AG08395 (cell line): ENCODE measurements around the gene C11orf42.

Experiments
- DNase-seq: peaks from one replicate; pipeline ENCODE4 v3.0.0; 2012; ENCODE audit warnings: mixed read lengths, low spot score

Gene C11orf42, protein sequence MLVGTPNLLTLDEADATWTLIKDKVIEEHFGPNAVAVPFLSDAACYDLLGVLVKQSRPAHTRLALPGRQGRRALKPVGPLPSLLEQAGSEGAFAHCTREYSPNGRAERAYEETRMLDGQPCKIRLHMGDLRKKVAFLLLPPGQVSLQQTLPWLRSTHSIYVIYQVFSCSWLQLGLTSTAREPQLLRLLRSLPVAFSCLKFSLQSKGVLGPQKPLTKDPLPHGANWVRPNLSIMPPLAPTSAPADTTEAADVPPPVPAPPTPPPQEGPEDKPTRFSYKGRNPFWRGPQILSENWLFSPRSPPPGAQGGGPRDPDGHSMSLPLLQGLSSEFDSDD

DNA sequence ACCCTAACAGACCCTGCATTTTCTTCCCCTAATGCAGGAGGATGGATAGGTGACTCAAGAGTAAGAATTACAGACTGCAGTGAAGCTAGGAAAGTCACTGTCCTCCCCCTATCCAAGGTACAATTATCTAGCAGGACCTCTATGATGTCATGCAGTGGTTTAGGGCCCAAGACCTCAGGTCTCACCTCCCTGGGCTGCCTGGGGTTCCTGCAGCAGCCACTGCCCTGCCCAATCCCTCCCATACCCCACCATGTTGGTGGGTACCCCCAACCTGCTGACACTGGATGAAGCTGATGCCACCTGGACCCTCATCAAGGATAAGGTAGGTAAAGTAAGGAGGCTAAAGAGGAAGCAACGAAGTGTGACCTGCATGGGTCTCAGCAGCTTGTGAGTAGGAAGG lies at the start of gene C11orf42:
Gene C11orf42 (plus strand): TSS at position 192 of the 400 bp plus-strand sequence. CDS start 59 bp downstream, at position 251.
- DNase-seq, result no peak

GRCh38 chr11:6156628-6157359 lies 48.6 kb upstream of the C11orf42 start:
- no peak for DNase-seq

DNA sequence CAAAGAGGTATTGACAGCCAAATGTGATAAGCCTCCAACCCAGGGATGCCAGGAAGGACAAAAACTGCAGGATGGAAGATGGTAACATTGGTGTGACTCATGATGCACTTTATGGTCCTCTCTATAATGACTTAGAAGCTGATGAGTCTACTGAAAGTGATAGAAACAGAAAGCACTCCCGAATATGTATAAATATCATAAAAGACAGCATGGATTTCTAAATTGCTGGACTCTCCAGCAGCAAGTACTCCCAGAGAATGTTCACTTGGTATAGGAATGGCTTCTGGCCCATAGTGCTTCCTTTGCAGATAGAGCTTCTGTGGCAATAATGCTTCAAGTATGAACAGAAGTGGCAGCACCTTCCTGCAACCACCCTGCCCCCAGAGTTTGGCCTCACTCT lies 35.1 kb upstream of the C11orf42 start, which contains the start of gene OR52B2:
Gene OR52B2 (minus strand): TSS at position 101 of the 400 bp plus-strand sequence. CDS start 0 bp downstream, at position 101.
- no peak for DNase-seq

- DNase-seq, result no peak
Measured at GRCh38 chr11:6175440-6175839, 29.9 kb upstream of the C11orf42 start.

GRCh38 chr11:6191742-6192141 lies 13.6 kb upstream of the C11orf42 start:
- no peak for DNase-seq

GRCh38 chr11:6194065-6194581 lies 11.2 kb upstream of the C11orf42 start:
- DNase-seq, result no peak

- no peak for DNase-seq
Measured at GRCh38 chr11:6196396-6196795, 9.0 kb upstream of the C11orf42 start.

DNA sequence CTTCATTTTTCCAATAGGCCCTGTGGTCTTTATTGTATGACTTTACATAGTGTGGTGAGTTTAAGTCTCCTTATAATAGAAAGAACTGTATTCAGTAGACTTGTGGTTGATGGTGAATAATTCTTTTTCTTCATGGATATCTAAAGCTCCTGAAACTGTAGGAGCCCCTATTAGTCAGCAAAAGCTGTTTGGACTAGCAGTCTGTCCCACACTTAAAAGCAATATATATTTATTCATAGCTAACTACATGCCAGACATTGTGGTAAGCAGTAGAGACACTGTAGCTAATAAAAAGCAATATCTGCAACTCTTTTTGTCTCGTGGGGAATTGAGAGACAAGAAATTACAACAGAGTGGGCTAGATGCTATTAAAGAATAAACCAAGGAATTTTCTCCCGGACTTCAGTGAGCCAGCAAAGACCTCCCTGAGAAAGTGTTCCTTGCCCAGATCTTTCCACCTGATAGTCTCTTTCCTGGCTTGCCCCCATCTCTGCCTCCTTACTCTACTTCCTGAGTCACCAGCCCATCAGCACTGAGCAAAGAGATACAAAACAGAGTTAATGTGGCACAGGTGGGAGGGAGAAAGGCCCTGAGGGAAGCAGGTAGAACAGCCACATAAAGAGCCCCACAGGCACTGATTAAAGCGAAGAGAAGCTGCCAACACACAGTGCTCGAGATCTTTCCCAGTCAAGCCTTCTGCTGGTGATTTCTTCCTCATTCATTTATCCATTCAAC lies 7.7 kb upstream of the C11orf42 start:
- no peak for DNase-seq

GRCh38 chr11:6199174-6199810 lies 6.1 kb upstream of the C11orf42 start, which contains the start of gene OR52W1:
Gene OR52W1, plus strand, starts transcription at chr11:6199224. Its CDS starts 0 bp downstream, at chr11:6199224.
- DNase-seq, result no peak

DNA sequence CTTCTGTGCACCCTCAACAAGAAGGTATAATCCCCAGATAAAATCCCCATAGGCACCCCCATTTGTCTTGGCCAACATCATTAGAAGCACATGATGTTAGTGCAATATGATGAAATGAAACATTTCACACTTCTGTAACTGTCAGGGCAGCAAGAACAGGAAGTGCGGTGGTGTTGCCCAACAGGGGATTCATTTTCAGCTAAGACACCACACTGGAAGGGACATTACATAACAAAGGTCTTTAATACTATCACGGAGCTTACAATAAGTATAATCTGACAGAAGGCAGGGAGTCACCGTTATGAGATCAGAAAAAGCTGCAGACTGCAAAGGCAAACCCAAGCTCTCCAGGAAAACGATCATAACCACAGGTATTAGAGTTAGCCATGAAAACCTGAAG lies 4.4 kb upstream of the C11orf42 start:
- DNase-seq, result no peak

- peak; percentile 33 for DNase-seq
Measured at GRCh38 chr11:6201481-6201880, 3.9 kb upstream of the C11orf42 start.

DNA sequence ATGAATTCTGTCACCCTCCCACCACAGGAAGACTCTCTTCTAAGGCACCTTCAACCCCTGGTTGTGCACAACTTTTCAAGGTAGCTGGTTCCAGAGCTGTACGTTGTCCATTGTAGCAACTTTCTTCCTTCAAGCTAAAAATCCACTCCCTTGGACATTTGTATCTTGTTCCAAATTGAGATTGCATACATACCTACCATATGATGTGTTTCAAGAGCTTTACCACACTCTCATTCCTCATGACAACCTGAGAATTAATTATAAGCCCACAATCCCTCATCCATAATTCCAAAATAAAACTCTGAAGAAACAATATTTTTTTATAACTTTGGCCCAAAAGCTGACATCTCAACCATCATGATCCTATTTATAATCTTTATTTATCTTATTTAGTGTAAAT lies 3.3 kb upstream of the C11orf42 start:
- DNase-seq, result peak; percentile 18

GRCh38 chr11:6203327-6203726 lies 2.0 kb upstream of the C11orf42 start:
- DNase-seq, result no peak

GRCh38 chr11:6204706-6205105 lies 651 bp upstream of the C11orf42 start:
- DNase-seq, result no peak

GRCh38 chr11:6206456-6207180 lies 1.3 kb downstream of the C11orf42 start:
- no peak for DNase-seq

DNA sequence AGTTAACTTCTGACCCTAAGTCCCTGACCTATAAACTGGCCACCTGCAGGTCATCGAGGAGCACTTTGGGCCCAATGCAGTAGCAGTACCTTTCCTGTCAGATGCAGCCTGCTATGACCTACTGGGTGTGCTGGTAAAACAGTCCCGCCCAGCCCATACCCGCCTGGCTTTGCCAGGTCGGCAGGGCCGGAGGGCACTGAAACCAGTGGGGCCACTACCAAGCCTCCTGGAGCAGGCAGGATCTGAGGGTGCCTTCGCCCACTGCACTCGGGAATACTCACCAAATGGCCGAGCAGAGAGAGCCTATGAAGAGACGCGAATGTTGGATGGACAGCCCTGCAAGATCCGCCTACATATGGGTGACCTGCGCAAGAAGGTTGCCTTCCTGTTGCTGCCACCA lies 4.4 kb downstream of the C11orf42 start:
- DNase-seq, result no peak

- DNase-seq, result peak; percentile 62
Measured at GRCh38 chr11:6210274-6210955, 5.1 kb downstream of the C11orf42 start.

DNA sequence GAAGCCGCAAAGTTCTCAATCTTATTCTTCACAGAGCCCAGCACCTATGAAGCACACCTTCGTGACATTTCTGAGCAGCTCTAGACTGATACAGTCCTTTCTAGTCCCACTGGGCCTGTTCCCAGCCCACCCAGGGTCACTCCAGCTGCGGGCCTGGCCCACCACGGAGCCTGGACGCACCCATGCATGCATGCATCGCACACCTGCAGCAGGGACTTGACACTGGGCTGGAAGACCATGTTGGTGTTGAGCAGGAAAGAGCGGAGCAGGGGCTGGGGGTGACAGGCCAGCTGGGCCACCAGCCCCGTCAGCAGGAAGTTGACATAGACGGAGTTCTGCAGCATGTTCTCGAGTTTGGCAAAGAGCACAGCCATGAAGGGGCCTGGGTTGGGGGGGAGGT lies 9.2 kb downstream of the C11orf42 start:
- DNase-seq, result no peak

DNA sequence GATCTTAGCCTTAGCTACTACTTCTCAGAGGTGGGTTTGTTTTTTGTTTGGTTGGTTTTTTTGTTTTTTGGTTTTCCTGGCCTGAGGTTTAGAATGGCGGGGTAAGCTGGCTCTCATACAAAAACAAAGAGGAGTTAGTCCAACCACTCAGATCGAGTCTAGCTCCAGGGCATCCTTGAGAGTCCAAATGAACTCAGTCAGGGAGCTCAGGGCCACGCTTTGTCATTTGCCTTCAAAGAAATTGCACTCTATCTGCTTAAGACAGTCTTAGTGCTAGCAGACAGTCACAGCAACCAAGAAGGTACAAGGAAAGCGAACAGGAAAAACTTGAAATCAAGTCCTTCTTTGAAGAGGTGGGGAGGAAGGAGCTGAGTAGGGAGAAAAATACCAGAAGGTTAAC lies 11.1 kb downstream of the C11orf42 start:
- DNase-seq, result no peak

DNA sequence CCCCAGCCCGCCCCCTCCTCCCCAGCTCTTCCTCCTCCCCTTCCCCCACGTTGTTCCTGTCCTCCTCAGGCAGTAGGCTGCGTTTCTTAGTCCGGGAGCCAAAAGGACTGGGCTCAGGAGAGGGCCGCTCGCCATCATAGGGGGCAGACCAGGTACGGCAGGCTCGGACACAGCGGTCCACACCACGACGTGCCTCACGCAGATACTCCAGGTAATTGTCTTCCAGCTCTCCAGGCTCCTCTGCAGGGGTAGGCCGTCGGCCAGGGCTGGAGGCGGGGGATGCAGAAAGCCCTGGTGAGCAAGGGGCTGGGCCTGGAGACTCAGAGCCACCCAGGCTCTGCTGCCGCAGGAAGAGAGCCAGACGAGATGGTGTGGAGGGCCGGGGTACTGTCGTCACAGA lies 12.4 kb downstream of the C11orf42 start:
- no peak for DNase-seq

DNA sequence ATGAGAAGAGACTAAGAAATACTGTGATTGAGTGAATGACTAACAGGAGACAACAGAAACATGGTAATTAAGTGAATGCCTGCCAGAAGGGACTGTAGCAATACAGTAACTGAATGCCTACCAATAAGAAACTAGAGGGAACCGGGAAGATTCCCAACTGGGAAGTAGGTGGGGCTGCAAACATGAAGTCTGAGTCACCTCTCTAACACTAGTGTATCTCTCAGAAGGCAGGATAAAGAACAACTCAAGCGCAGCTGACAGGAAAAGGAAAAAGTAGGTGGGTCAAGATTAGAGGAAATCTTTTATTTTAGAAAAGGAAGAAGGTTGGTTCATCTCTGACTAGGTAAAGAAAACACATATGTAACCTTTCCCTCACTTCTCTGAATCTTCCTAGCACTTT lies 14.0 kb downstream of the C11orf42 start:
- DNase-seq, result peak; percentile 93
